Measurements from ENCODE around the gene FAM107B.
A peak's percentile ranks its signal among the peaks of the same experiment; 100 is the strongest.

FAM107B gene

DNA sequence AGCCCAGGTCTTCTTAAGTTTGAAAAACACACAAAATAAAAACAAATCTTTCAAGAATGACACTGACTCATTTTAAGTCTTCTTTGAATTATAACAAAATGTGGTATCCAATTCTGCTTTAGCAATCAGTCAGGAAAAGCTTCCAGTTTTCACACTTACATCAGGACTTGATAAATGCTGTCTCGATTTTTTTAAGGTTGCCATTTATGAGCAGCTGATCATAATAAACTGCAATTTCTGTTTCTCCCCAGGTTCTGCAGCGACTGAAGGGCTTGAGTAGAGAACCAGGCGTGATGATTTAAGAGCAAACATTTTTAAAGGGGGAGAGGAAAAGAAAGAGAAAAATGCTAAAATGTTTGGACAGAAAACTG lies 71.1 kb downstream of the FAM107B start:
- H3K4me3 ChIP-seq (ENCODE audit: low read depth, low read length): no peak overlapping the region
- ChIA-PET CTCF (no interaction called here), POLR2A (no interaction called here)
- TF ChIP-seq, protein P1, sequence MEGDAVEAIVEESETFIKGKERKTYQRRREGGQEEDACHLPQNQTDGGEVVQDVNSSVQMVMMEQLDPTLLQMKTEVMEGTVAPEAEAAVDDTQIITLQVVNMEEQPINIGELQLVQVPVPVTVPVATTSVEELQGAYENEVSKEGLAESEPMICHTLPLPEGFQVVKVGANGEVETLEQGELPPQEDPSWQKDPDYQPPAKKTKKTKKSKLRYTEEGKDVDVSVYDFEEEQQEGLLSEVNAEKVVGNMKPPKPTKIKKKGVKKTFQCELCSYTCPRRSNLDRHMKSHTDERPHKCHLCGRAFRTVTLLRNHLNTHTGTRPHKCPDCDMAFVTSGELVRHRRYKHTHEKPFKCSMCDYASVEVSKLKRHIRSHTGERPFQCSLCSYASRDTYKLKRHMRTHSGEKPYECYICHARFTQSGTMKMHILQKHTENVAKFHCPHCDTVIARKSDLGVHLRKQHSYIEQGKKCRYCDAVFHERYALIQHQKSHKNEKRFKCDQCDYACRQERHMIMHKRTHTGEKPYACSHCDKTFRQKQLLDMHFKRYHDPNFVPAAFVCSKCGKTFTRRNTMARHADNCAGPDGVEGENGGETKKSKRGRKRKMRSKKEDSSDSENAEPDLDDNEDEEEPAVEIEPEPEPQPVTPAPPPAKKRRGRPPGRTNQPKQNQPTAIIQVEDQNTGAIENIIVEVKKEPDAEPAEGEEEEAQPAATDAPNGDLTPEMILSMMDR (IDR thresholded peaks at IDR 0.05; ENCODE audit: insufficient read depth, low read length, missing control alignments): no peak
- no peak for DNase-seq (ENCODE audit: low read depth, low spot score)

DNA sequence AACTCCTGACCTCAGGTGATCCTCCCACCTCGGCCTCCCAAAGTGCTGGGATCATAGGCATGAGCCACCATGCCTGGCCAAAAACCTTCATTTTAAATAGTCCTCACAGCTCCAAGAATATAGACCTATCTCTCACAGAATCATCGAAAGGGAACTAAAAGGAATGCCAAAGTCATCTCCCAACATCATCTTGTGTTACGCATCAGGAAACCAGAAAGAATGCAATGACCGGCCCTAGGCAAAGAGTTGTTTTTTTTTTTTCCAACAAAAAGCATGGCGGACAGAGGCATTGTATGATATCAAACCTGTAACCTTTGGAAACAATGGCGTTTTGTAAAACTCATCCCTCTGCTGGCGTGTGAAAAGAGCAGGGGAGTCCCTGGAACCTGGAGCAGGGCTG lies 73.2 kb downstream of the FAM107B start:
- DNase-seq (ENCODE audit: low read depth, low spot score): no peak
- ChIA-PET POLR2A (no interaction called here), CTCF (no interaction called here)
- H3K4me3 ChIP-seq (ENCODE audit: low read depth, low read length): no peak overlapping the region
- TF ChIP-seq, protein P1 (IDR thresholded peaks at IDR 0.05; ENCODE audit: insufficient read depth, low read length, missing control alignments): no peak

DNA sequence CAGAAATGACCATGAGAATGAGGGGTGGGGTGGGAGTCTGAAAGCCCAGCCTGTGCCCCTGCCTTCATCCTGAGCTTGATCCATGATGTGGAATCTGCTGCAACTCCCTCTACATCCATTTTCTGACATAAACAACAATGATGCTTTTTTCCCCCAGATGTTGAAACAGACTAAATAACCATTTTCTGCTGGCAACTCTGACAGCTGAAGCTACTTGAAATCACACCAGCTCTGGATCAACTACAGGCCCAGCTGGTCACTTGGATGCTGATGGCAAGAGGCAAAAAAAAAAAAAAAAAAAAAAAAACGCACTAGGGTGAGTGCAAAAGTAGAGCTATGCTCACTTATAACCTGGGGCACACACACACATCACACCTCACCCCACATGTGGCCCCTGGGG lies 74.2 kb downstream of the FAM107B start:
- CTCF ChIA-PET: no interaction called here
- TF ChIP-seq, protein P1 (IDR thresholded peaks at IDR 0.05; ENCODE audit: insufficient read depth, low read length, missing control alignments): no peak
- no peak for DNase-seq (ENCODE audit: low read depth, low spot score)
- no peak overlapping the region for H3K4me3 ChIP-seq (ENCODE audit: low read depth, low read length)
- POLR2A ChIA-PET: no interaction called here

DNA sequence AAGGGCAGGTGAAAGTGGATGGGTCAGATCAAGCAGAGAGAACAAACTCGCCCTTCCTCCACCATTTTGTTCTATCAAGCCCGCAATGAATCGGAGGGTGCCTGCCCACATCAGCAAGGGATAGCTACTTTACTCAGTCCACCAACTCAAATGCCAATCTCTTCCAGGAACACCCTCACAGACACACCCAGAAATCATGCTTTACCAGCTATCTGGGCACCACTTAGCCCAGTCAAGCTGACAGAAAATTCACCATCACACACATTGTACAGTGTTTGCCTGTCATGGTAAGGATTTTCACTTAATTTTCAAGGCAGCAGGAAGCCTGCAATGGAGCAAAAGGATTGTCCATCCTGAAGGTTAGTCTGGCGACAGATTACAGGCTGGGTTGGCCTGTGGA lies 75.2 kb downstream of the FAM107B start:
- ChIA-PET POLR2A (no interaction called here), CTCF (no interaction called here)
- TF ChIP-seq, protein P1 (IDR thresholded peaks at IDR 0.05; ENCODE audit: insufficient read depth, low read length, missing control alignments): no peak
- DNase-seq (ENCODE audit: low read depth, low spot score): no peak
- H3K4me3 ChIP-seq (ENCODE audit: low read depth, low read length): no peak overlapping the region

DNA sequence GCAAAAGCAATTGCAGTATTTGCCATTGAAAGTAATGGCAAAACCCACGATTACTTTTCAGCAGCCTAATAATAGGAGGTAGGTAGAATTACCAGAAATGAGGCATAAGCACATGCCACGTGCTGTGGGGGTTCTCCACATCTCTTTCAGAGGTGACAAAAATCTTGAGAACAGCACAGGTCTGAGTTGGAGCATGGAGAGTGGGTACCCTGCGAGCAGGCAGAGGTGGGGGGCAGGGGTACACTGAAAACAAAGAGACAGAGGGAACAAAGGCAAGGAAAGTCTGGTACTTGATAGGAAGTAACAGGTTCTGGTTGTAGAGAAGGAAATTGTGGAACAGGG lies 75.9 kb downstream of the FAM107B start:
- ChIA-PET CTCF (no interaction called here), POLR2A (no interaction called here)
- DNase-seq (ENCODE audit: low read depth, low spot score): no peak
- no peak overlapping the region for H3K4me3 ChIP-seq (ENCODE audit: low read depth, low read length)
- TF ChIP-seq, protein P1 (IDR thresholded peaks at IDR 0.05; ENCODE audit: insufficient read depth, low read length, missing control alignments): no peak

DNA sequence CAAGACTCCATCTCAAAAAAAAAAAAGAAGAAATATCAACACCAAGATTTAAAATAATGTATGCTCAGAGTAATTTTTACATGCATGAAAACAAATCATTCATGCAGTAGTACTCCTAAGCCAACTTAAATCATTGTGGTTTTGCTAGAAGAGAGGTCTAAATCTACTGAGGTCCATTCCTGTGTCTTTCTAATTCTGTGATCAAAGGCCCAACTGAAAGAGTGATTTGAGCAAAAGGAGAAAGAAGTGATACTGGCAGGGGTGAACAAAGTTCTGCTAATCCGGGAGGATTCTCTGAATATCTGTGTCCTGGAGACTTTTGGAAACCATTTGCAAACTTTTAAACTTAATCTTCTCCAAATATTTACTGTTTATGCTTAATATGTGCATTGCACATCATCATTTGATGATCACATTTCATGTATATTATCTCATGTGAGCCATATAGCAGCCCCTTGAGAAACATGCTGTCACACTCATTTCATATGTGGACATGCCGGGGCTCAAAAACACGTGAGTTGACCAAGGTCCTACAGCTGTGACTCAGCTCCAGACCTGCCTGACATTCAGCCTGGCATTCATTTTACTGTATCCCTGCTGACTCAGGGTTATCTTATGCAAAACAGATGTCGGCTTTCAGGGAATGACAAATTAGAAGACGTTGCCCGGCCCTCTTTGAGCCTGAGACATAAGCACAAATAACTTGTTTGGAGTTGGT lies 76.4 kb downstream of the FAM107B start:
- TF ChIP-seq, protein P1 (IDR thresholded peaks at IDR 0.05; ENCODE audit: insufficient read depth, low read length, missing control alignments): no peak
- DNase-seq (ENCODE audit: low read depth, low spot score): peak; percentile 19
- no peak overlapping the region for H3K4me3 ChIP-seq (ENCODE audit: low read depth, low read length)
- POLR2A ChIA-PET: no interaction called here
- CTCF ChIA-PET: no interaction called here
